Limb (tissue), 2 donors: ENCODE measurements around the gene MALAT1.

Experiments used
- DNase-seq, 2 donors: peaks; one replicate each; pipeline ENCODE4 v3.0.0-alpha.2; 2016; ENCODE audit errors: extremely low spot score in 2 of 2

Gene MALAT1

GRCh38 chr11:65555693-65556231 lies 56.9 kb downstream of the MALAT1 start:
- DNase-seq: no peak
